ENCODE measurements around the gene CHTF18.
A peak's percentile ranks its signal among the peaks of the same experiment; 100 is the strongest.

The CHTF18 gene

DNA sequence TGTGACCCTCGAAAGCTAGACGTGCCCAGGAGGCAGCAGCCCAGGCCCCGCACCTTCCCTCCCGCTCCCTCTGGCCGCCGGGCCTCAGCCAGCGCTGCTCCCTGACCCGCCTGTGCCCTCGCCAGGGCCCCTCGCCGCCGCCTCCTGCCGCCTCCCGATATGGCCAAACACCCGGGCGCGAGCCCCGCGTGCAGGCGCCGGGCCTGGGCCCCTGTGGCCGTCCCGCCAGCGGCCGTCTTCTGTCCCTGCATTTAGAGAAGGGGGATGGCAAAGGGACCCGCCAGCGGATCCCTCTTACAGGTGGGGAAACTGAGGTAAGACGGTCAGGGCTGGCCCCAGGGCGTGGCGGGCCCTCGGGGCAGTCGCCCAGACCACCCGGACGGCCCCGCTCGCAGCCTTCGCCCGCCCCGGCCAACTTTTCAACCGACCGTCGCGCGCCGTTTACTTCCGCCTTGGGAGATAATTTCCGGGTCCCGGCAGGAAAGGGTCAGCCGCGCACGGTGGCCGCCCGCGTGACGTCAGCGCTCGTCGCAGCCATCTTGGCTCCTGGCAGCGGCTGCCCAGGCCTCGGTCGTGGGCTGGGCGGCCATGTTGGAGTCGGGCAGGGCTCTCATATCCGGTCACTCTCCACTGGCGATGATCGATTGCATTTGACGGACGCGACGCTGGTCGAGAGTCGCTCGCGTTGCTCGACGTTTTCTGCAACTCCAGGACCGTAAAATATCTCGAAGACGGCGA is 19.1 kb downstream of the CHTF18 start:
- in situ Hi-C loops (cut with MboI; ENCODE audit: low pct_unique_long_range_greater_than_20kb, low sequenced_read_pairs, unreplicated experiment): no loop called here
- TF ChIP-seq, protein P1, sequence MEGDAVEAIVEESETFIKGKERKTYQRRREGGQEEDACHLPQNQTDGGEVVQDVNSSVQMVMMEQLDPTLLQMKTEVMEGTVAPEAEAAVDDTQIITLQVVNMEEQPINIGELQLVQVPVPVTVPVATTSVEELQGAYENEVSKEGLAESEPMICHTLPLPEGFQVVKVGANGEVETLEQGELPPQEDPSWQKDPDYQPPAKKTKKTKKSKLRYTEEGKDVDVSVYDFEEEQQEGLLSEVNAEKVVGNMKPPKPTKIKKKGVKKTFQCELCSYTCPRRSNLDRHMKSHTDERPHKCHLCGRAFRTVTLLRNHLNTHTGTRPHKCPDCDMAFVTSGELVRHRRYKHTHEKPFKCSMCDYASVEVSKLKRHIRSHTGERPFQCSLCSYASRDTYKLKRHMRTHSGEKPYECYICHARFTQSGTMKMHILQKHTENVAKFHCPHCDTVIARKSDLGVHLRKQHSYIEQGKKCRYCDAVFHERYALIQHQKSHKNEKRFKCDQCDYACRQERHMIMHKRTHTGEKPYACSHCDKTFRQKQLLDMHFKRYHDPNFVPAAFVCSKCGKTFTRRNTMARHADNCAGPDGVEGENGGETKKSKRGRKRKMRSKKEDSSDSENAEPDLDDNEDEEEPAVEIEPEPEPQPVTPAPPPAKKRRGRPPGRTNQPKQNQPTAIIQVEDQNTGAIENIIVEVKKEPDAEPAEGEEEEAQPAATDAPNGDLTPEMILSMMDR (IDR thresholded peaks at IDR 0.05; ENCODE audit: extremely low read depth, insufficient read depth, missing control alignments): no peak
- peak; percentile 99 for DNase-seq (ENCODE audit: low spot score)

DNA sequence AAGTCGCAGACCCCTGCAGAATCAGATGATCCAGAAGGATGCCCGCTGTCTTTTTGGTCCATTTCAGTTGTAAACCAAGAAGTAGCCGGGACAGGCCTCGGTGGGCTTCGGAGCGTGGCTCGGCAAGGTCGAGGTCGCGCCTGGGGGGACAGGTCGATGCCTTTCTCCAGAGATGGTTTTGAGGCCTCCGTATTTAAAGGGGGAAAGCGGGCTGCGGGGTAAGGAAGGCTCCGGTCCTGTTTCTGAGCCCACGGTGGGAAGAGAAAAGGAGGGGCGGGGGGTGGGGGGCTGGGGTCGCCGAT is 19.6 kb downstream of the CHTF18 start:
- TF ChIP-seq, protein P1 (IDR thresholded peaks at IDR 0.05; ENCODE audit: extremely low read depth, insufficient read depth, missing control alignments): no peak
- in situ Hi-C loops (cut with MboI; ENCODE audit: low pct_unique_long_range_greater_than_20kb, low sequenced_read_pairs, unreplicated experiment): no loop called here
- no peak for DNase-seq (ENCODE audit: low spot score)

DNA sequence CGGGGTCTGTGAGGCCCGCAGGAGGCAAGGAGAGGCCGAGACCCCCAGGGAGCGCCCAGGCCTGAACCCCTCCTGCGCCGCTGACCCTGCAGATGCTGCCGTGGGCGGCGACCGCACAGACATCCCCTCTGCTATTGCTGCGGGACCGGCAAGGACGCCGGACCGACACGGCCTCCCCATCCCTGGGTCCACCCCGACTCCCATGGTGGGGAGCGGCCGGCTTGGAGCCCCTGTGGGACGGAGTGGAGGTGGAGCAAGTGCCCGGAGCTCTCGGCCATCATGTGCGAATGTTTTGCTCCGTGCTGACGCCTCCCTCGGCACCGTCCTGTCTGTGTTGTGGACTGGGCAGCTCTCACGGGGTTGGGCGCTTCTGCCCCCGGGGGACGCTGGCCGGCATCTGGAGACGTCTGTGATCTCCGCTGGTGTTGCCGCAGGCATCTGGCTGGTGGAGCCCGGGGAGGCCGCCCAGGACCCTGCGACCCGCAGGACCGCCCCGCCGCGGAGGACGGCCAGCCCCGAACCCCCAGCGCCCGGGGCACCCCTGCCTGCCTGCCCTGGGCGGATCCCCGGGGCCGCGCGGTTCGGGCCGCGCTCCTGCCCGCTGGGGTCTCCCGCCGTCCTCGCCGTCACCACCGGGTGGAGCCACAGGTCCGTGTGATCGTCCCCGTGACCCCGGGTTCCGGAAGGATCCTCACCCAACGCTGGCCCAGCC is 24.9 kb downstream of the CHTF18 start:
- in situ Hi-C loops (cut with MboI; ENCODE audit: low pct_unique_long_range_greater_than_20kb, low sequenced_read_pairs, unreplicated experiment): loop anchor here (10.0 kb wide), 1 partner anchor 301 kb away; no protein-coding TSS in a partner anchor
- peak; percentile 82 for DNase-seq (ENCODE audit: low spot score)
- TF ChIP-seq, protein P1 (IDR thresholded peaks at IDR 0.05; ENCODE audit: extremely low read depth, insufficient read depth, missing control alignments): peak; percentile 79

DNA sequence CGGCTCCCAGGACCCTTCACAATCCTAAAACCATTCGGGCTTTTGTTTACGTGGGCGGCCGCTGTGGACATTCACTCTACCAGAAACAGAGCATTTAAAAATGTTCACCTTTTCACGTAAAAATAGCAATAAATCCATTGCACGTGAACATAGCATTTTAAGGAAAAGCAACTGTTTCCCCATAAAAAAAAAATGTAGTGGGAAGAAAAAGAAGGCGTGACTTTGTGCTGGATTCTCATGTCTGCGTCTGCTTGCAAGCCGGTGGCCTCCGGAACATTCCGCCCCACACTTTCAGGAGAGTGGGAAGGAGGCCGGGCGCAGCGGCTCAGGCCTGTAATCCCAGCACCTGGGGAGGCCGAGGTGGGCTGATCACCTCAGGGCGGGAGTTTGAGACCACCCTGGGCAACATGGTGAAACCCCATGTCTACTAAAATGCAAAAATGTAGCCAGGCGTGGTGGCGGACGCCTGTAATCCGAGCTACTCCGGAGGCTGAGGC is 25.5 kb downstream of the CHTF18 start:
- no peak for DNase-seq (ENCODE audit: low spot score)
- TF ChIP-seq, protein P1 (IDR thresholded peaks at IDR 0.05; ENCODE audit: extremely low read depth, insufficient read depth, missing control alignments): no peak
- in situ Hi-C loops (cut with MboI; ENCODE audit: low pct_unique_long_range_greater_than_20kb, low sequenced_read_pairs, unreplicated experiment): loop anchor here (10.0 kb wide), 1 partner anchor 301 kb away; no protein-coding TSS in a partner anchor

DNA sequence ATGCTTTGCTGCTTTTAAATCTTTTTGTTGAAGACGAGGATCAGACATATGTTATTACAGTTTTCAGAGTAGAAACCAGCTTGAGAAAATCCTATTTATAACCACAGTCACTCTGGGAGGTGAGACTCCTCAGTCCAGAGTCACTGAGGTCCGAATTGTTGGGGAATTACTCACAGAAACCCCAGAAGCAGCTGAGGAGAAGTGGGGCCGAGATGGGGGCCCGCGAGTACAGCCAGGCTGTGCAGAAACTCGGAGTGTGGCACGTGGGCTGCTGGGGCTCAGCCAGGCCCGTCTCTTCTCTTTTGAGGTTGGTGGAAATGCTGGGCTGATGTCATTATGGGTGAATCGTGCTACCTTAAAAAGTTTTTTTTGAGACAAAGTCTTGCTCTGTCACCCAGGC is 26.6 kb downstream of the CHTF18 start:
- in situ Hi-C loops (cut with MboI; ENCODE audit: low pct_unique_long_range_greater_than_20kb, low sequenced_read_pairs, unreplicated experiment): loop anchor here (10.0 kb wide), 1 partner anchor 300 kb away; no protein-coding TSS in a partner anchor
- DNase-seq (ENCODE audit: low spot score): no peak
- TF ChIP-seq, protein P1 (IDR thresholded peaks at IDR 0.05; ENCODE audit: extremely low read depth, insufficient read depth, missing control alignments): no peak

DNA sequence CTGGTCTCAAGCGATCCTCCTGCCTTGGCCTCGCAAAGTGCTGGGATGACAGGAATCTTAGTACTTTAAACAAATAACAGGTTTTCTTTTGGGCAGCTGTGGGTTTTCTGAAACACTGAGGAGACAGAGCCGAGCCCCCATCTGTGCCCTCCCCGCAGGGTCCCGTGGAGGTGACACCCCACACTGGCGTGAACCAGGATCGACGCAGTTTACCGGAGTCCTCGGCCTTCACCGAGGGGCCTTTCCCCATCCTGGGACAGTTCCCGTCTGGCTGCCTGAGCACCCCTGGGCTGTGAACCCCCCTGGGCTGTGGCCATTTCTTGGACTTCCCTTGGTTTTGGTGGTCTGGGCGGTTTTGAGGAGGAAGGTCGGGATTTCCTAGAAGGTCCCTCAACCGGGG is 27.4 kb downstream of the CHTF18 start:
- TF ChIP-seq, protein P1 (IDR thresholded peaks at IDR 0.05; ENCODE audit: extremely low read depth, insufficient read depth, missing control alignments): no peak
- no peak for DNase-seq (ENCODE audit: low spot score)
- in situ Hi-C loops (cut with MboI; ENCODE audit: low pct_unique_long_range_greater_than_20kb, low sequenced_read_pairs, unreplicated experiment): loop anchor here (10.0 kb wide), 1 partner anchor 299 kb away; no protein-coding TSS in a partner anchor
